Keratinocyte (primary cell): Measurements from ENCODE around the gene GPX5.

Experiments used
- EZH2 ChIP-seq: IDR thresholded peaks from one replicate; pipeline ENCODE4 v1.6.1; 2012; ENCODE audit warnings: inconsistent platforms, mild to moderate bottlenecking, low read length, moderate library complexity
- TF ChIP-seq, protein P1 (sequence below), 3 experiments: IDR thresholded peaks in 1 of 3; conservative IDR thresholded peaks in 1 of 3; optimal IDR thresholded peaks in 1 of 3; 2 replicates in 2 of 3; 3 replicates in 1 of 3; pipeline versions ENCODE3 to v1.5.1; 2011; ENCODE audit warnings: low read length in 3 of 3, mild to moderate bottlenecking in 3 of 3, moderate library complexity in 2 of 3, control low read depth in 1 of 3, inconsistent platforms in 1 of 3; ENCODE audit not compliant: insufficient read depth in 2 of 3; ENCODE audit errors: extremely low read depth in 1 of 3

DNA sequence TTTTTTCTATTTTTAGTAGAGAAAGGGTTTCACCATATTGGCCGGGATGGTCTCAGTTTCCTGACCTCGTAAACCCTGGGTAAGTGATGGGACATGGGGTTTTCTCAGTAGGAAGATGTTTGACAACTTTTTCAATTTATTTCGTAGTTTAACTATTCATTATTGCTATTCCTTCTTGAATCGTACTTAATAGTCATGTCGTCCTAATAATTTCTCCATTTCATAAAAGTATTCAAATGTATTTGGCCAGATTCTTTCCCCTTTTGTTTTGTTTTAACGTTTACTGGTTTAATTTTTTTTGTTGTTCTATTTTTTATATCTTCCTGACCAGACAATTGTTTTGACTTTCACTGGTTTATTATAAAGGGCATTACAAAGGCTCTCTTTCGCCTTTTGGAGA lies 16.3 kb downstream of the GPX5 start:
- TF ChIP-seq, protein P1, sequence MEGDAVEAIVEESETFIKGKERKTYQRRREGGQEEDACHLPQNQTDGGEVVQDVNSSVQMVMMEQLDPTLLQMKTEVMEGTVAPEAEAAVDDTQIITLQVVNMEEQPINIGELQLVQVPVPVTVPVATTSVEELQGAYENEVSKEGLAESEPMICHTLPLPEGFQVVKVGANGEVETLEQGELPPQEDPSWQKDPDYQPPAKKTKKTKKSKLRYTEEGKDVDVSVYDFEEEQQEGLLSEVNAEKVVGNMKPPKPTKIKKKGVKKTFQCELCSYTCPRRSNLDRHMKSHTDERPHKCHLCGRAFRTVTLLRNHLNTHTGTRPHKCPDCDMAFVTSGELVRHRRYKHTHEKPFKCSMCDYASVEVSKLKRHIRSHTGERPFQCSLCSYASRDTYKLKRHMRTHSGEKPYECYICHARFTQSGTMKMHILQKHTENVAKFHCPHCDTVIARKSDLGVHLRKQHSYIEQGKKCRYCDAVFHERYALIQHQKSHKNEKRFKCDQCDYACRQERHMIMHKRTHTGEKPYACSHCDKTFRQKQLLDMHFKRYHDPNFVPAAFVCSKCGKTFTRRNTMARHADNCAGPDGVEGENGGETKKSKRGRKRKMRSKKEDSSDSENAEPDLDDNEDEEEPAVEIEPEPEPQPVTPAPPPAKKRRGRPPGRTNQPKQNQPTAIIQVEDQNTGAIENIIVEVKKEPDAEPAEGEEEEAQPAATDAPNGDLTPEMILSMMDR (optimal IDR thresholded peaks at IDR 0.05 in 1 of 3, IDR thresholded peaks at IDR 0.05 in 1 of 3, conservative IDR thresholded peaks at IDR 0.05 in 1 of 3; ENCODE audit: extremely low read depth in 1 of 3, insufficient read depth in 2 of 3, low read length in 3 of 3), result no peak
- TF ChIP-seq EZH2, result no peak
